Measurements from ENCODE around the gene CCDC97.
"Not testable (repeated sequence)": the region's sequence is repeated elsewhere in the genome, so short reads cannot be mapped to it uniquely, and the experiment has no call there.

Gene CCDC97

GRCh38 chr19:41363753-41364523, 54.0 kb downstream of the CCDC97 start, which contains the start of gene B9D2:
Gene B9D2, minus strand, starts transcription at chr19:41364149. Its CDS starts 630 bp downstream, at chr19:41363519.
- peak; percentile 94 to 96 for DNase-seq (ENCODE audit: low read depth in 2 of 2)

GRCh38 chr19:41364524-41365391, 54.8 kb downstream of the CCDC97 start:
- no peak for DNase-seq (ENCODE audit: low read depth in 2 of 2)

- no peak for DNase-seq (ENCODE audit: low read depth in 2 of 2)
Measured at GRCh38 chr19:41366089-41366488, 56.1 kb downstream of the CCDC97 start.

GRCh38 chr19:41367848-41368301, 57.9 kb downstream of the CCDC97 start:
- DNase-seq (ENCODE audit: low read depth in 2 of 2): no peak

GRCh38 chr19:41369769-41370168, 59.8 kb downstream of the CCDC97 start:
- DNase-seq (ENCODE audit: low read depth in 2 of 2): no peak

- not testable (repeated sequence) for DNase-seq (ENCODE audit: low read depth in 2 of 2)
Measured at GRCh38 chr19:41371119-41371518, 61.1 kb downstream of the CCDC97 start.

- DNase-seq (ENCODE audit: low read depth in 2 of 2): no peak
Measured at GRCh38 chr19:41371541-41371940, 61.6 kb downstream of the CCDC97 start.

- no peak for DNase-seq (ENCODE audit: low read depth in 2 of 2)
Measured at GRCh38 chr19:41372501-41372900, 62.5 kb downstream of the CCDC97 start.

GRCh38 chr19:41373993-41374392, 64.0 kb downstream of the CCDC97 start:
- no peak for DNase-seq (ENCODE audit: low read depth in 2 of 2)

Data from stimulated activated CD4-positive, alpha-beta T cell treated with anti-CD3 and anti-CD28 coated beads, Interleukin-1b, Interleukin-23, amount 100 ng/mL, for 4 hours (primary cell).